HepG2 (cell line): Measurements from ENCODE around the gene PRKAR2B. TPM values are rescaled to one million over a fixed set of nuclear protein-coding genes. Genes with fewer than 3 reads are reported as not detected.

Experiments used
- ATAC-seq: fragments of 200-7000 bp; cut with Tn5 transposase; 3 replicates; pipeline ENCODE4 v1.9.1; 2020; ENCODE audit warnings: mild to moderate bottlenecking, moderate library complexity
- BruUV-seq: library from RNA; stranded (reverse); fragments of 400-500 nt; replicated peaks from 2 replicates; lab custom pipeline; 2021; lab: Mats Ljungman, UMichigan
- CTCF ChIA-PET: fragments of 300-600 bp; formaldehyde crosslinking; extraction: SDS; loops from one replicate; lab custom pipeline; 2021; ENCODE audit warnings: low total read pairs, inconsistent platforms, low intra/inter-chr PET ratio; lab: Yijun Ruan, JAX
- POLR2A ChIA-PET: fragments of 350-600 bp; sonication (Branson Sonifier 250); formaldehyde crosslinking; loops from one replicate; lab custom pipeline; 2020; ENCODE audit warnings: antibody characterized with exemption, inconsistent platforms; lab: Yijun Ruan, JAX
- DNase-seq: peaks from one replicate; pipeline ENCODE4 v3.0.0-alpha.2; 2015; ENCODE audit warnings: low spot score
- FAIRE-seq: peaks from 3 replicates; lab custom pipeline; 2011; peaks lifted over from hg19 to GRCh38; lab: Jason Lieb, UNC
- H2AFZ ChIP-seq: one replicate; pipeline ENCODE4 v1.6.1; 2011; ENCODE audit warnings: low read length, inconsistent platforms
- H3K27ac ChIP-seq: fragments of 300-600 bp; 3 replicates; pipeline ENCODE4 v1.8.0; 2011; ENCODE audit warnings: mixed run types, mild to moderate bottlenecking, mixed read lengths, low read length, inconsistent platforms; ENCODE audit not compliant: insufficient read depth; ENCODE audit errors: extremely low read length
- H3K27me3 ChIP-seq, 2 experiments: fragments of 200-600 bp in 1 of 2; 2 replicates in 1 of 2; 3 replicates in 1 of 2; pipeline versions ENCODE4 v1.6.0 to v1.8.0; 2011; ENCODE audit warnings: low read length in 2 of 2, mild to moderate bottlenecking in 2 of 2, moderate library complexity in 2 of 2, inconsistent platforms in 1 of 2; ENCODE audit not compliant: insufficient read depth in 2 of 2, control insufficient read depth in 1 of 2
- H3K36me3 ChIP-seq, 2 experiments: fragments of 200-600 bp in 1 of 2; replicated peaks in 1 of 2; 2 replicates in 1 of 2; 3 replicates in 1 of 2; pipeline versions ENCODE4 v1.5.1 to v1.8.0; 2011; ENCODE audit warnings: low read length in 2 of 2, inconsistent platforms in 1 of 2; ENCODE audit not compliant: insufficient read depth in 2 of 2, control insufficient read depth in 1 of 2
- H3K4me1 ChIP-seq: 2 replicates; pipeline ENCODE4 v1.5.1; 2012; ENCODE audit warnings: low read length, inconsistent platforms; ENCODE audit not compliant: insufficient read depth
- H3K4me2 ChIP-seq: 2 replicates; pipeline ENCODE4 v1.6.0; 2011; ENCODE audit warnings: low read depth, low read length, inconsistent platforms
- H3K4me3 ChIP-seq, 3 experiments: fragments of 200-600 bp in 1 of 3; sonication (generic), shearing (Covaris generic) in 1 of 3; replicated peaks in 1 of 3; 2 replicates each; pipeline ENCODE4 v1.5.1; 2011 to 2016; ENCODE audit warnings: low read length in 3 of 3, inconsistent platforms in 2 of 3, low read depth in 2 of 3, mild to moderate bottlenecking in 2 of 3, control low read depth in 1 of 3, mixed read lengths in 1 of 3; ENCODE audit not compliant: insufficient read depth in 1 of 3
- H3K79me2 ChIP-seq: one replicate; pipeline ENCODE4 v1.6.1; 2011; ENCODE audit warnings: low read length, inconsistent platforms; ENCODE audit not compliant: insufficient read depth
- H3K9ac ChIP-seq: 2 replicates; pipeline ENCODE4 v1.6.0; 2011; ENCODE audit warnings: mild to moderate bottlenecking, low read depth, low read length, inconsistent platforms; ENCODE audit not compliant: insufficient read depth
- H3K9me3 ChIP-seq: 2 replicates; pipeline ENCODE4 v1.5.1; 2012; ENCODE audit warnings: mild to moderate bottlenecking, low read length
- H4K20me1 ChIP-seq: 2 replicates; pipeline ENCODE4 v1.6.0; 2011; ENCODE audit warnings: inconsistent platforms, mild to moderate bottlenecking, low read length, moderate library complexity; ENCODE audit not compliant: insufficient read depth
- ARNT2 ChIP-seq: sonication (generic); formaldehyde crosslinking; IDR thresholded peaks from 2 replicates; pipeline ENCODE4 v1.8.0; 2022; ENCODE audit warnings: mild to moderate bottlenecking, low read depth, missing genetic modification reagents, moderate library complexity
- CENPT ChIP-seq: sonication (generic); formaldehyde crosslinking; IDR thresholded peaks from 2 replicates; pipeline ENCODE4 v1.8.0; 2022; ENCODE audit warnings: low read depth, mild to moderate bottlenecking, moderate library complexity, missing genetic modification reagents
- GATAD1 ChIP-seq: IDR thresholded peaks from 2 replicates; pipeline ENCODE4 v1.6.1; 2016; ENCODE audit warnings: missing genetic modification reagents, missing compliant biosample characterization
- KDM2A ChIP-seq: sonication (generic); formaldehyde crosslinking; IDR thresholded peaks from 2 replicates; pipeline ENCODE4 v1.4.0; 2020; ENCODE audit warnings: low read depth, missing genetic modification reagents, borderline replicate concordance
- MBNL3 ChIP-seq: fragments of 250-450 bp; sonication (Bioruptor Pico); conservative IDR thresholded peaks from 2 replicates; pipeline ENCODE4 v1.8.0; 2022; ENCODE audit warnings: mild to moderate bottlenecking, inconsistent platforms
- POGZ ChIP-seq: sonication (generic); formaldehyde crosslinking; IDR thresholded peaks from 2 replicates; pipeline ENCODE4 v1.4.0; 2020; ENCODE audit warnings: mild to moderate bottlenecking, missing genetic modification reagents
- RFX3 ChIP-seq: IDR thresholded peaks from 2 replicates; pipeline ENCODE4 v1.6.1; 2016; ENCODE audit warnings: missing biosample characterization, missing genetic modification reagents
- ZNF205 ChIP-seq: IDR thresholded peaks from 2 replicates; pipeline ENCODE4 v1.6.1; 2018; ENCODE audit warnings: missing biosample characterization, missing genetic modification reagents
- ZNF772 ChIP-seq: sonication (generic); formaldehyde crosslinking; IDR thresholded peaks from 2 replicates; pipeline ENCODE4 v1.5.0; 2020; ENCODE audit warnings: mild to moderate bottlenecking, missing genetic modification reagents
- WGBS: methylation state at CpG from one replicate; pipeline ENCODE4 v1.1.6; 2017; ENCODE audit warnings: low lambda C conversion rate; 5-methylcytosine and 5-hydroxymethylcytosine counted together
- in situ Hi-C: cut with HindIII; loops from 2 replicates; pipeline ENCODE4 v1.10.0; 2017; ENCODE audit warnings: low pct_unique_long_range_greater_than_20kb; ENCODE audit not compliant: extremely low pct_ligation_motif_present
- intact Hi-C: fragments of 100-400 bp; cut with micrococcal nuclease; formaldehyde crosslinking; loops from one replicate; pipeline ENCODE4 v1.10.0; 2022; ENCODE audit not compliant: unreplicated experiment
- polyA plus RNA-seq, 8 experiments: library from polyadenylated mRNA; depleted of rRNA in 3 of 8; stranded (reverse) in 7 of 8; unstranded in 1 of 8; fragments of >200 nt; fragmentation: Illumina TruSeq in 4 of 8; extraction: Trizol in 4 of 8; gene quantifications; 2 replicates each; pipeline versions ENCODE4 v1.2.1 to v1.2.3, GENCODE V29; 2011 to 2016; ENCODE audit warnings: low read depth in 4 of 8, missing spikeins in 1 of 8, mixed read lengths in 1 of 8; ENCODE audit not compliant: insufficient read depth in 1 of 8
- total RNA-seq, 5 experiments: library from RNA; depleted of rRNA; stranded (reverse); fragments of >200 nt; fragmentation: Illumina TruSeq; extraction: Trizol; gene quantifications; 2 replicates each; pipeline ENCODE4 v1.2.3, GENCODE V29; 2016; ENCODE audit warnings: low read depth in 1 of 5
- TF ChIP-seq, protein P1 (sequence below): sonication (generic); formaldehyde crosslinking; IDR thresholded peaks from 2 replicates; pipeline ENCODE4 v1.4.0; 2020; ENCODE audit warnings: missing genetic modification reagents
- TF ChIP-seq, protein P2 (sequence below): sonication (generic); formaldehyde crosslinking; conservative IDR thresholded peaks from 2 replicates; pipeline ENCODE4 v1.4.0; 2020; ENCODE audit warnings: missing genetic modification reagents
- TF ChIP-seq, protein P3 (sequence below): sonication (generic); formaldehyde crosslinking; IDR thresholded peaks from 2 replicates; pipeline ENCODE4 v1.4.0; 2020; ENCODE audit warnings: missing genetic modification reagents

Gene PRKAR2B
- total and polyA plus RNA-seq, 2 of the 13 experiments (the other 11 are each of a cell fraction or from before 2014, with no cell fraction given), result not detected

DNA sequence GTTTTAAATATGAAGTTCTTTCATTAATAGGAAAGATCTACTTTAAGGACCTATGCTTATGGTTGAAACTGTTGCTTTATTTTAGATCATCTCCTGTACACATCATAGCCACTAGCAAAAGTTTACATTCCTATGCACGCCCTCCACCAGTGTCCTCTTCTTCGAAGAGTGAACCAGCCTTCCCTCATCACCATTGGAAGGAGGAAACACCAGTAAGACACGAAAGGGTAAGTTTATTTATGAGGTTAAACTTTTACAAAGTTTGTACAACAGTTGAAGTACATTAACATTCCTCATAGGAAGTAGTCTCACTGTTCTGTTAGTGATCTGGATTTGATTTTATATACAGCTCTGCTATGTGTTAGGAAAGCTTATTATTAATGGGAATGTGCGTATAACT lies 141.2 kb downstream of the PRKAR2B start (continued):
- TF ChIP-seq, protein P1, sequence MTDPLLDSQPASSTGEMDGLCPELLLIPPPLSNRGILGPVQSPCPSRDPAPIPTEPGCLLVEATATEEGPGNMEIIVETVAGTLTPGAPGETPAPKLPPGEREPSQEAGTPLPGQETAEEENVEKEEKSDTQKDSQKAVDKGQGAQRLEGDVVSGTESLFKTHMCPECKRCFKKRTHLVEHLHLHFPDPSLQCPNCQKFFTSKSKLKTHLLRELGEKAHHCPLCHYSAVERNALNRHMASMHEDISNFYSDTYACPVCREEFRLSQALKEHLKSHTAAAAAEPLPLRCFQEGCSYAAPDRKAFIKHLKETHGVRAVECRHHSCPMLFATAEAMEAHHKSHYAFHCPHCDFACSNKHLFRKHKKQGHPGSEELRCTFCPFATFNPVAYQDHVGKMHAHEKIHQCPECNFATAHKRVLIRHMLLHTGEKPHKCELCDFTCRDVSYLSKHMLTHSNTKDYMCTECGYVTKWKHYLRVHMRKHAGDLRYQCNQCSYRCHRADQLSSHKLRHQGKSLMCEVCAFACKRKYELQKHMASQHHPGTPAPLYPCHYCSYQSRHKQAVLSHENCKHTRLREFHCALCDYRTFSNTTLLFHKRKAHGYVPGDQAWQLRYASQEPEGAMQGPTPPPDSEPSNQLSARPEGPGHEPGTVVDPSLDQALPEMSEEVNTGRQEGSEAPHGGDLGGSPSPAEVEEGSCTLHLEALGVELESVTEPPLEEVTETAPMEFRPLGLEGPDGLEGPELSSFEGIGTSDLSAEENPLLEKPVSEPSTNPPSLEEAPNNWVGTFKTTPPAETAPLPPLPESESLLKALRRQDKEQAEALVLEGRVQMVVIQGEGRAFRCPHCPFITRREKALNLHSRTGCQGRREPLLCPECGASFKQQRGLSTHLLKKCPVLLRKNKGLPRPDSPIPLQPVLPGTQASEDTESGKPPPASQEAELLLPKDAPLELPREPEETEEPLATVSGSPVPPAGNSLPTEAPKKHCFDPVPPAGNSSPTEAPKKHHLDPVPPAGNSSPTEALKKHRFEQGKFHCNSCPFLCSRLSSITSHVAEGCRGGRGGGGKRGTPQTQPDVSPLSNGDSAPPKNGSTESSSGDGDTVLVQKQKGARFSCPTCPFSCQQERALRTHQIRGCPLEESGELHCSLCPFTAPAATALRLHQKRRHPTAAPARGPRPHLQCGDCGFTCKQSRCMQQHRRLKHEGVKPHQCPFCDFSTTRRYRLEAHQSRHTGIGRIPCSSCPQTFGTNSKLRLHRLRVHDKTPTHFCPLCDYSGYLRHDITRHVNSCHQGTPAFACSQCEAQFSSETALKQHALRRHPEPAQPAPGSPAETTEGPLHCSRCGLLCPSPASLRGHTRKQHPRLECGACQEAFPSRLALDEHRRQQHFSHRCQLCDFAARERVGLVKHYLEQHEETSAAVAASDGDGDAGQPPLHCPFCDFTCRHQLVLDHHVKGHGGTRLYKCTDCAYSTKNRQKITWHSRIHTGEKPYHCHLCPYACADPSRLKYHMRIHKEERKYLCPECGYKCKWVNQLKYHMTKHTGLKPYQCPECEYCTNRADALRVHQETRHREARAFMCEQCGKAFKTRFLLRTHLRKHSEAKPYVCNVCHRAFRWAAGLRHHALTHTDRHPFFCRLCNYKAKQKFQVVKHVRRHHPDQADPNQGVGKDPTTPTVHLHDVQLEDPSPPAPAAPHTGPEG (CRISPR knock-in tag), result no peak
- TF ChIP-seq KDM2A (CRISPR knock-in tag), result no peak
- no peak for TF ChIP-seq ARNT2 (CRISPR knock-in tag)
- TF ChIP-seq RFX3, result no peak
- TF ChIP-seq, all 625 proteins: peak for 0

DNA sequence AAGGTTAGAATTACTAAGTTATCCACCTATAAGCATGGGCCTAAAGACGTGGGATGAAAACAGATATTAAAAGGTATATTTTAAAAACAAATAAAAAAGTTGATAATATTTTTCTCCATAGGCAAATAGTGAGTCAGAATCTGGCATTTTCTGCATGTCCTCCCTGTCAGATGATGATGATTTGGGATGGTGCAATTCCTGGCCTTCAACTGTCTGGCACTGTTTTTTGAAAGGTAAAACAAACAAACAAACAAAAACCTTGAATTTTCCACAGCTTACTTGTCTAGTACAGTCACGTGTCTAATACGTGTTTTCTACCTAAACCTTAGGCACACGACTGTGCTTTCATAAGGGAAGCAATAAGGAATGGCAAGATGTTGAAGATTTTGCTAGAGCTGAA lies 141.7 kb downstream of the PRKAR2B start:
- 96% methylated on average over 4 of the region's 4 CpGs for WGBS
- no peak overlapping the region for H3K4me2 ChIP-seq
- H3K79me2 ChIP-seq, result peaks cover 3% of the 10 kb centered on the region
- intact Hi-C loops, result no loop called here
- no peak for DNase-seq
- H3K27ac ChIP-seq, result no peak overlapping the region
- POLR2A ChIA-PET, result no interaction called here
- BruUV-seq, result no TSS peak
- in situ Hi-C loops, result no loop called here
- H3K36me3 ChIP-seq, result peaks cover 13 to 81% of the 10 kb centered on the region in 2 experiments
- FAIRE-seq, result no peak
- H3K4me1 ChIP-seq, result no peaks in the 10 kb centered on the region
- H3K4me3 ChIP-seq, result no peak overlapping the region
- no peak overlapping the region for H2AFZ ChIP-seq
- H3K27me3 ChIP-seq, result no peaks in the 10 kb centered on the region
- no peaks in the 10 kb centered on the region for H3K9me3 ChIP-seq
- H4K20me1 ChIP-seq, result no peaks in the 10 kb centered on the region; the same call in 1 of the 2 replicates
- H3K9ac ChIP-seq, result no peak overlapping the region
- CTCF ChIA-PET, result no interaction called here
- ATAC-seq, result no peak
- TF ChIP-seq ZNF205 (CRISPR knock-in tag) (no peak), CENPT (no peak), POGZ (CRISPR knock-in tag) (no peak), MBNL3 (CRISPR knock-in tag) (no peak), GATAD1 (CRISPR knock-in tag) (no peak), ZNF772 (CRISPR knock-in tag) (no peak)
- TF ChIP-seq, protein P2, sequence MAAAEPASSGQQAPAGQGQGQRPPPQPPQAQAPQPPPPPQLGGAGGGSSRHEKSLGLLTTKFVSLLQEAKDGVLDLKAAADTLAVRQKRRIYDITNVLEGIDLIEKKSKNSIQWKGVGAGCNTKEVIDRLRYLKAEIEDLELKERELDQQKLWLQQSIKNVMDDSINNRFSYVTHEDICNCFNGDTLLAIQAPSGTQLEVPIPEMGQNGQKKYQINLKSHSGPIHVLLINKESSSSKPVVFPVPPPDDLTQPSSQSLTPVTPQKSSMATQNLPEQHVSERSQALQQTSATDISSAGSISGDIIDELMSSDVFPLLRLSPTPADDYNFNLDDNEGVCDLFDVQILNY (CRISPR knock-in tag), result no peak
- TF ChIP-seq, protein P3, sequence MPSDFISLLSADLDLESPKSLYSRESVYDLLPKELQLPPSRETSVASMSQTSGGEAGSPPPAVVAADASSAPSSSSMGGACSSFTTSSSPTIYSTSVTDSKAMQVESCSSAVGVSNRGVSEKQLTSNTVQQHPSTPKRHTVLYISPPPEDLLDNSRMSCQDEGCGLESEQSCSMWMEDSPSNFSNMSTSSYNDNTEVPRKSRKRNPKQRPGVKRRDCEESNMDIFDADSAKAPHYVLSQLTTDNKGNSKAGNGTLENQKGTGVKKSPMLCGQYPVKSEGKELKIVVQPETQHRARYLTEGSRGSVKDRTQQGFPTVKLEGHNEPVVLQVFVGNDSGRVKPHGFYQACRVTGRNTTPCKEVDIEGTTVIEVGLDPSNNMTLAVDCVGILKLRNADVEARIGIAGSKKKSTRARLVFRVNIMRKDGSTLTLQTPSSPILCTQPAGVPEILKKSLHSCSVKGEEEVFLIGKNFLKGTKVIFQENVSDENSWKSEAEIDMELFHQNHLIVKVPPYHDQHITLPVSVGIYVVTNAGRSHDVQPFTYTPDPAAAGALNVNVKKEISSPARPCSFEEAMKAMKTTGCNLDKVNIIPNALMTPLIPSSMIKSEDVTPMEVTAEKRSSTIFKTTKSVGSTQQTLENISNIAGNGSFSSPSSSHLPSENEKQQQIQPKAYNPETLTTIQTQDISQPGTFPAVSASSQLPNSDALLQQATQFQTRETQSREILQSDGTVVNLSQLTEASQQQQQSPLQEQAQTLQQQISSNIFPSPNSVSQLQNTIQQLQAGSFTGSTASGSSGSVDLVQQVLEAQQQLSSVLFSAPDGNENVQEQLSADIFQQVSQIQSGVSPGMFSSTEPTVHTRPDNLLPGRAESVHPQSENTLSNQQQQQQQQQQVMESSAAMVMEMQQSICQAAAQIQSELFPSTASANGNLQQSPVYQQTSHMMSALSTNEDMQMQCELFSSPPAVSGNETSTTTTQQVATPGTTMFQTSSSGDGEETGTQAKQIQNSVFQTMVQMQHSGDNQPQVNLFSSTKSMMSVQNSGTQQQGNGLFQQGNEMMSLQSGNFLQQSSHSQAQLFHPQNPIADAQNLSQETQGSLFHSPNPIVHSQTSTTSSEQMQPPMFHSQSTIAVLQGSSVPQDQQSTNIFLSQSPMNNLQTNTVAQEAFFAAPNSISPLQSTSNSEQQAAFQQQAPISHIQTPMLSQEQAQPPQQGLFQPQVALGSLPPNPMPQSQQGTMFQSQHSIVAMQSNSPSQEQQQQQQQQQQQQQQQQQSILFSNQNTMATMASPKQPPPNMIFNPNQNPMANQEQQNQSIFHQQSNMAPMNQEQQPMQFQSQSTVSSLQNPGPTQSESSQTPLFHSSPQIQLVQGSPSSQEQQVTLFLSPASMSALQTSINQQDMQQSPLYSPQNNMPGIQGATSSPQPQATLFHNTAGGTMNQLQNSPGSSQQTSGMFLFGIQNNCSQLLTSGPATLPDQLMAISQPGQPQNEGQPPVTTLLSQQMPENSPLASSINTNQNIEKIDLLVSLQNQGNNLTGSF (CRISPR knock-in tag), result no peak
